NT2/D1 (cell line): ENCODE data around the gene MRPS9.

ENCODE experiments used
- YY1 ChIP-seq: IDR thresholded peaks from 2 replicates; pipeline ENCODE4 v1.6.1; 2011; ENCODE audit not compliant: insufficient read length, insufficient read depth
- ZNF274 ChIP-seq: IDR thresholded peaks from 2 replicates; pipeline ENCODE4 v1.6.1; 2011; ENCODE audit warnings: mild to moderate bottlenecking, low read depth, low read length

DNA sequence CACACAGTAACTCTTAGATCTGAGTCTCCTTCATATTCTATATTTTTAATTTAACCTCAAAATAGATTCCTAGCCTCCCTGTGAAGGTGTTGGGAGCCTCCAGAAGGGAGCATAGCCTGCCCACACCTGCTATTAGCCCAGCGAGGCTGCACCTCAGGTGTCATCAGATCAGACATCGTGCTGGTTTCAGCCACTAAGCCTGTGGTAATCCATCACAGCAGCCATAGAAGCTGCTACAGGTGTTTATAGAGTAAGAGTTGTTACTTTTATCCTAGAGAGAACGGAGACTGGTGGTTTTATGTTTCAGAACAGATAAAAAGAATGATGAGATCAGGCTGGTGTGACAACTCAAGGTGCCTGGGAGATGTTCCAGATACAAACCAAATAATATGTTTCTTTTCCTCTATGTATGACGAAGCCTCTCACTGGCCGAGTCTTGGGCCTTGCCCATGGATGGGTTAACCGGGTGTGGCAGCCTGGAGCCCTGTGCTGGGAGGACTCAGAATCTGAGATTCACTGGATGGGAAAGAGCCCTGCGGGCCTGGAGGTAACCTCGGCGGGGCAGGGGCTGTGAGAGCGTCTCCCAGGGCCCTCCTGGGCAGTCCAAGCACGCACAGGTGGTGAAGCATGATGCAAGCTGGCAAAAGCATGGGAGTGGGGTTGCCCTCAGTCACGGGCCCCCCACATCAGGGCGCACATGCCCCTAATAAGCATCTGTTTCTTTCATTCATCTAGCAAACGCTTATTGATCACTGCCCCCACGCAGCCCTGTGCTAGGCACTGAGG lies 73.7 kb downstream of the MRPS9 start:
- TF ChIP-seq ZNF274 (no peak), YY1 (no peak)
